GM13976 (cell line): ENCODE measurements around the gene PARD3.

Source experiments
- DNase-seq: peaks from one replicate; pipeline ENCODE4 v3.0.0; 2012; ENCODE audit warnings: low spot score
- in situ Hi-C: fragments of 300-500 bp; cut with MboI; formaldehyde crosslinking; loops from one replicate; pipeline ENCODE4 v1.12.0; 2022; ENCODE audit warnings: low sequenced_read_pairs, mixed read lengths, inconsistent platforms; ENCODE audit not compliant: unreplicated experiment
- TF ChIP-seq, protein P1 (sequence below): IDR thresholded peaks from 2 replicates; pipeline ENCODE4 v1.5.1; 2012; ENCODE audit warnings: borderline replicate concordance, mild to moderate bottlenecking; ENCODE audit not compliant: insufficient read depth; ENCODE audit errors: extremely low read depth, missing control alignments, control extremely low read depth

PARD3 gene

DNA sequence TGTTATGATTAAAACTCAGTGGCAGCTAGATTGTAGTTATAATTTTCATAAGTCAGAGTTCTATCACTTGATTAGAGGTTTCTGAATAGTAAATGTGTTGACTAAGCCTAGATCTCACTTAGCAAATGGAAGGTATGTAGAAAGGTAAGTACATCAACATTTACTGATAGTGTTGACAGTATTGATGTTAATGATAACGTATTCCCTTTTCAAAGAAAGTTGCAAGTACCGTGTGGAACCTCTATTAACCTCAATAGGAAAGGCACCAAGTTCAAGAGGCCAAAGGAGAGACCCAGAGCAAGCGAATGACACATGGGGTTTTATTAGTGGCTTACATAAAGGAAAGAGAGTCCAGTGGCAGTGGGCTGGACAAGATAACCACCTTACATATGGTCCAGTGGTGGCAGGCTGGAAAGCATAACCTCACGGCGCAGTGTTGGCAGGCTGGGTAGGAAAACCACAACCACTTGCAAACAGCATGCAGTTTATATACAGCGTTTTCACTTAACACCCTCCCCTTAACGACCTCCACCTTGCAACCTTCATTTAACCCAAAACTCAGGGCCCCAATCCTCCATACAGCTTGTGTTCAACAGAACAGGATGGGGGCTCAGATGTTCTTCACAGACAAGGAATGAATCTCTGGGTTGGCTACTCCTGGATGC, 611.0 kb downstream of the PARD3 start:
- DNase-seq = no peak
- in situ Hi-C loops = no loop called here
- TF ChIP-seq, protein P1, sequence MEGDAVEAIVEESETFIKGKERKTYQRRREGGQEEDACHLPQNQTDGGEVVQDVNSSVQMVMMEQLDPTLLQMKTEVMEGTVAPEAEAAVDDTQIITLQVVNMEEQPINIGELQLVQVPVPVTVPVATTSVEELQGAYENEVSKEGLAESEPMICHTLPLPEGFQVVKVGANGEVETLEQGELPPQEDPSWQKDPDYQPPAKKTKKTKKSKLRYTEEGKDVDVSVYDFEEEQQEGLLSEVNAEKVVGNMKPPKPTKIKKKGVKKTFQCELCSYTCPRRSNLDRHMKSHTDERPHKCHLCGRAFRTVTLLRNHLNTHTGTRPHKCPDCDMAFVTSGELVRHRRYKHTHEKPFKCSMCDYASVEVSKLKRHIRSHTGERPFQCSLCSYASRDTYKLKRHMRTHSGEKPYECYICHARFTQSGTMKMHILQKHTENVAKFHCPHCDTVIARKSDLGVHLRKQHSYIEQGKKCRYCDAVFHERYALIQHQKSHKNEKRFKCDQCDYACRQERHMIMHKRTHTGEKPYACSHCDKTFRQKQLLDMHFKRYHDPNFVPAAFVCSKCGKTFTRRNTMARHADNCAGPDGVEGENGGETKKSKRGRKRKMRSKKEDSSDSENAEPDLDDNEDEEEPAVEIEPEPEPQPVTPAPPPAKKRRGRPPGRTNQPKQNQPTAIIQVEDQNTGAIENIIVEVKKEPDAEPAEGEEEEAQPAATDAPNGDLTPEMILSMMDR = no peak

- TF ChIP-seq, protein P1 = no peak
- no peak for DNase-seq
- in situ Hi-C loops = no loop called here
Observed at GRCh38 chr10:34200355-34200901, 614.7 kb downstream of the PARD3 start.

DNA sequence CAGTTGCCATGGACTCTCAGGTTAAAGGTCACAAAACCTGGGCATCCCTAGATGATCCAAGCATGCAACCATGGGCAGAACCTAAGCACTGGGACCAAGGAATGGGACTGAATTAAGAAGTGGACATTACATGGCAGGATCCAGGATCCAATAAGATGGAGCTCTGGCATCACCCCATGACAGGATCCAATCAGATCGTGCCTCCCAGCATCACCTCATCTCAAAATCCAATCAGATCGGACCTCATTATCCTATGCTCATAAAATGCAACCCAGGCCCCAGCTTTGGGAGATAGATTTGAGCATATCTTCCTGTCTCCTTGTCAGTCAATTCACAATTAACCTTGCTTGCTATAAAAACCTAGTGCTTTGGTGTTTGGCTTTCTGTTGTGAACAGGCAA, 616.1 kb downstream of the PARD3 start:
- in situ Hi-C loops = no loop called here
- DNase-seq = no peak
- TF ChIP-seq, protein P1 = no peak

- in situ Hi-C loops = no loop called here
- DNase-seq = no peak
- TF ChIP-seq, protein P1 = no peak
Observed at GRCh38 chr10:34196058-34196433, 619.0 kb downstream of the PARD3 start.

GRCh38 chr10:34195364-34196057, 619.6 kb downstream of the PARD3 start:
- TF ChIP-seq, protein P1 = no peak
- DNase-seq = no peak
- in situ Hi-C loops = no loop called here

DNA sequence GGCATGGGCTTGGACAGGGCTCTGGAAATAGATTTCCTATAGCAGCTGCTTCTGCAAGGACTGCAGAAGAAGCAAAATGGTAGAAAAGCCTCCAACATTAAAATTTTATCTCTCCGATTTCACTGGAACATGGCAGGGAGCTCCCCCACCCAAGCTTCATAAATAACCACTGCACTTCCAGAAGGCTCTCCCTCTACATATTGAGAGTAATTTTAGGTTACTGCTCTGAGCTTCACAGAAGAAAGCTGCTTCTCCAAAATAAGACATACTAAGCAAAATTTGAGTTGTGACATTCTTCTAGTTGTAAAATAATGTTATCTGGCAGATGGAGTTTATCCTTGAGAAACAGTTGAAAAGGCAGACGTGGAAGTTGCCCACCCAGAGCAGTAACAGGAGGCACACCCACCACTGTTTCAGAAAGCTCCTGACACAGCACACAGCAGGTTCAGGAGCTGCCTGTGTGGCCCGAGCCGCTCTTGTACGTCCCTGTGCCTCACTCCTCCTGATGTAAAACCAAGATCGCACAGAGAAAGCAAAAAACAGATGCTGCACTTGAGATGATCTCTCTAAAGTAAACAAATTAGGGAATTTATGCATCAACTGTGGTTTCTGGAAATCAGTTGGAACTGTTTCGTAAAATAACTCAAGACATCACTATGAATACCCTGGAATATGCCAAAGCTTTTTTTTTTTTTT, 621.0 kb downstream of the PARD3 start:
- DNase-seq = no peak
- TF ChIP-seq, protein P1 = no peak
- in situ Hi-C loops = no loop called here
